NT2/D1 (cell line): ENCODE results near the gene GAB4.
"Not testable (repeated sequence)": the region's sequence is repeated elsewhere in the genome, so short reads cannot be mapped to it uniquely, and the experiment has no call there.

Experiments used
- YY1 ChIP-seq: IDR thresholded peaks from 2 replicates; pipeline ENCODE4 v1.6.1; 2011; ENCODE audit not compliant: insufficient read length, insufficient read depth
- ZNF274 ChIP-seq: IDR thresholded peaks from 2 replicates; pipeline ENCODE4 v1.6.1; 2011; ENCODE audit warnings: mild to moderate bottlenecking, low read depth, low read length

- TF ChIP-seq YY1, ZNF274: not testable (repeated sequence)
Observed at GRCh38 chr22:17036842-17037711, 29.1 kb upstream of the GAB4 start.
